HepG2 (cell line): ENCODE data around the gene PPIL3. TPM values are rescaled to one million over a fixed set of nuclear protein-coding genes. Genes with fewer than 3 reads are reported as not detected.

ENCODE experiments used
- DNMT1 ChIP-seq: sonication (generic); formaldehyde crosslinking; IDR thresholded peaks from 2 replicates; pipeline ENCODE4 v1.5.1; 2020; ENCODE audit warnings: mild to moderate bottlenecking, missing genetic modification reagents
- MTERF4 ChIP-seq: sonication (generic); formaldehyde crosslinking; IDR thresholded peaks from 2 replicates; pipeline ENCODE4 v1.8.0; 2023; ENCODE audit warnings: mild to moderate bottlenecking, missing genetic modification reagents
- MYPOP ChIP-seq: sonication (generic); formaldehyde crosslinking; IDR thresholded peaks from 2 replicates; pipeline ENCODE4 v1.8.1; 2023; ENCODE audit warnings: mild to moderate bottlenecking, moderate library complexity, missing genetic modification reagents
- PAF1 ChIP-seq: IDR thresholded peaks from 2 replicates; pipeline ENCODE4 v1.6.1; 2016; ENCODE audit warnings: missing genetic modification reagents, missing compliant biosample characterization
- RCOR2 ChIP-seq: IDR thresholded peaks from 2 replicates; pipeline ENCODE4 v1.6.1; 2016; ENCODE audit warnings: missing biosample characterization, missing genetic modification reagents
- SOX5 ChIP-seq: IDR thresholded peaks from 2 replicates; pipeline ENCODE4 v1.6.1; 2016; ENCODE audit warnings: borderline replicate concordance
- ZBTB33 ChIP-seq: sonication (generic); formaldehyde crosslinking; IDR thresholded peaks from 2 replicates; pipeline ENCODE4 v1.4.0; 2020; ENCODE audit warnings: missing genetic modification reagents
- ZFX ChIP-seq: sonication (generic); formaldehyde crosslinking; IDR thresholded peaks from 2 replicates; pipeline ENCODE4 v1.4.0; 2020; ENCODE audit warnings: mild to moderate bottlenecking, low read depth, missing genetic modification reagents, moderate library complexity
- ZHX1 ChIP-seq: sonication (generic); formaldehyde crosslinking; IDR thresholded peaks from 2 replicates; pipeline ENCODE4 v1.8.1; 2022; ENCODE audit warnings: low read depth, mild to moderate bottlenecking, missing genetic modification reagents
- ZNF274 ChIP-seq: sonication (generic); formaldehyde crosslinking; IDR thresholded peaks from 2 replicates; pipeline ENCODE4 v1.5.1; 2020; ENCODE audit warnings: mild to moderate bottlenecking, missing genetic modification reagents
- ZNF484 ChIP-seq: sonication (generic); formaldehyde crosslinking; IDR thresholded peaks from 2 replicates; pipeline ENCODE4 v1.5.1; 2020; ENCODE audit warnings: mild to moderate bottlenecking, low read depth, missing genetic modification reagents, borderline replicate concordance
- ZNF7 ChIP-seq: IDR thresholded peaks from 2 replicates; pipeline ENCODE4 v1.6.1; 2016; ENCODE audit warnings: missing biosample characterization, missing genetic modification reagents
- polyA plus RNA-seq, 8 experiments: library from polyadenylated mRNA; depleted of rRNA in 3 of 8; stranded (reverse) in 7 of 8; unstranded in 1 of 8; fragments of >200 nt; fragmentation: Illumina TruSeq in 4 of 8; extraction: Trizol in 4 of 8; gene quantifications; 2 replicates each; pipeline versions ENCODE4 v1.2.1 to v1.2.3, GENCODE V29; 2011 to 2016; ENCODE audit warnings: low read depth in 4 of 8, missing spikeins in 1 of 8, mixed read lengths in 1 of 8; ENCODE audit not compliant: insufficient read depth in 1 of 8
- total RNA-seq, 5 experiments: library from RNA; depleted of rRNA; stranded (reverse); fragments of >200 nt; fragmentation: Illumina TruSeq; extraction: Trizol; gene quantifications; 2 replicates each; pipeline ENCODE4 v1.2.3, GENCODE V29; 2016; ENCODE audit warnings: low read depth in 1 of 5

The PPIL3 gene
- total and polyA plus RNA-seq, 2 of the 13 experiments (the other 11 are each of a cell fraction or from before 2014, with no cell fraction given), result 98.7 to 107 TPM

GRCh38 chr2:200864176-200865034 is 24.5 kb downstream of the PPIL3 start, which contains the start of gene CLK1 (continued):
- TF ChIP-seq MYPOP (CRISPR knock-in tag) (peak; percentile 94), ZBTB33 (CRISPR knock-in tag) (peak; percentile 82), ZHX1 (CRISPR knock-in tag) (peak; percentile 99), ZNF7 (CRISPR knock-in tag) (no peak), RCOR2 (CRISPR knock-in tag) (peak; percentile 61; the same call in 1 of the 2 replicates), MTERF4 (CRISPR knock-in tag) (peak; percentile 99), ZNF484 (no peak), ZNF274 (CRISPR knock-in tag) (peak; percentile 93), DNMT1 (no peak; the same call in 1 of the 2 replicates), ZFX (CRISPR knock-in tag) (peak; percentile 85), SOX5 (CRISPR knock-in tag) (peak; percentile 78), PAF1 (peak; percentile 42; the same call in 1 of the 2 replicates)
